Nucleus accumbens (tissue), 56 donors: ENCODE measurements around the gene KISS1R.

Source experiments
- DNase-seq, 56 donors: peaks; one replicate each; lab custom pipeline; 2025; lab: John Stamatoyannopoulos, UW

Gene KISS1R

DNA sequence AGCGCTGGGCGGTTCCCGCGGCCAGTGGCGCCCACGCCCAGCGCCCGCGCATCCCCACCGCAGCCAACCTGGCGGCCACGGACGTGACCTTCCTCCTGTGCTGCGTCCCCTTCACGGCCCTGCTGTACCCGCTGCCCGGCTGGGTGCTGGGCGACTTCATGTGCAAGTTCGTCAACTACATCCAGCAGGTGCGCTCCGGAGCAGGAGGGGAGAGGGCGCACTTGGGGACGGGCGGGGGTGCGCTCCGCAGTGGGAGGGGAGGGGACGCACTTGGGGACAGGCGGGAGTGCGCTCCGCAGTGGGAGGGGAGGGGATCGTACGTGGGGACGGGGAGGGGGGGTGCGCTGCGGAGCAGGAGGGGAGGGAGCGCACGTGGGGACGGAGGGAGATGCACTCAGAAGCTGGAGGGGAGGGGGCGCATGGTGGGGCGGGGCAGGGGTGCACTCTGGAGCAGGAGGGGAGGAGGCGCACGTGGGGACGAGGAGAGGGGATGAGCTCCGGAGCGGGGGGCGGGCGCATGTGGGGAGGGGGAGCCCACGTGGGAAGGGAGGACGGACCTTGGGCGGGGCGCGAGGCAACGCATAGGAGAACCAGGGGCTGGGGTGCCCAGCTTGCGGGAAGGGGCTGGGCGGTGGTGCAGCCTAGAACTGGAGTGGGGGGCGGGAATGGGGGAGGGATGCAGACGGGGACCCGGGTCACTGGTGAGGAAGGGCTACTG, 1.5 kb downstream of the KISS1R start:
- peak in 2 of 56 donors; percentile 4 to 26 for DNase-seq

- DNase-seq, result peak in 1 of 56 donors; percentile 28
Measured at GRCh38 chr19:919199-920050, 2.3 kb downstream of the KISS1R start.

DNA sequence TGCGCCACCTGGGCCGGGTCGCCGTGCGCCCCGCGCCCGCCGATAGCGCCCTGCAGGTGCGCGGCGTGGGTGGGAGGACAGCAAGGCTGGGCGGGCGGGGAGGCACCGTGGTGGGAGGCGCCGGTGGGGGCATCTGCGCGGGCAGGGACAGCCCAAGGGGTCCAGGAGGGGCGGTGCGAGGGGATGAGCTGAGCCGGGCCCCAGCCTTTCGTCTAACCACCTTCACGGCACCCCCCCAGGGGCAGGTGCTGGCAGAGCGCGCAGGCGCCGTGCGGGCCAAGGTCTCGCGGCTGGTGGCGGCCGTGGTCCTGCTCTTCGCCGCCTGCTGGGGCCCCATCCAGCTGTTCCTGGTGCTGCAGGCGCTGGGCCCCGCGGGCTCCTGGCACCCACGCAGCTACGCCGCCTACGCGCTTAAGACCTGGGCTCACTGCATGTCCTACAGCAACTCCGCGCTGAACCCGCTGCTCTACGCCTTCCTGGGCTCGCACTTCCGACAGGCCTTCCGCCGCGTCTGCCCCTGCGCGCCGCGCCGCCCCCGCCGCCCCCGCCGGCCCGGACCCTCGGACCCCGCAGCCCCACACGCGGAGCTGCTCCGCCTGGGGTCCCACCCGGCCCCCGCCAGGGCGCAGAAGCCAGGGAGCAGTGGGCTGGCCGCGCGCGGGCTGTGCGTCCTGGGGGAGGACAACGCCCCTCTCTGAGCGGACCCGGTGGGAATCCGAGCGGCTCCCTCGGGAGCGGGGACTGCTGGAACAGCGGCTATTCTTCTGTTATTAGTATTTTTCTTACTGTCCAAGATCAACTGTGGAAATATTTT, 3.1 kb downstream of the KISS1R start:
- peak in 18 of 56 donors; percentile 4 to 71 (median 28) for DNase-seq

- DNase-seq, result no peak
Measured at GRCh38 chr19:924553-925086, 7.5 kb downstream of the KISS1R start.

- DNase-seq, result peak in 12 of 56 donors; percentile 24 to 82 (median 74)
Measured at GRCh38 chr19:925087-925525, 8.0 kb downstream of the KISS1R start.

DNA sequence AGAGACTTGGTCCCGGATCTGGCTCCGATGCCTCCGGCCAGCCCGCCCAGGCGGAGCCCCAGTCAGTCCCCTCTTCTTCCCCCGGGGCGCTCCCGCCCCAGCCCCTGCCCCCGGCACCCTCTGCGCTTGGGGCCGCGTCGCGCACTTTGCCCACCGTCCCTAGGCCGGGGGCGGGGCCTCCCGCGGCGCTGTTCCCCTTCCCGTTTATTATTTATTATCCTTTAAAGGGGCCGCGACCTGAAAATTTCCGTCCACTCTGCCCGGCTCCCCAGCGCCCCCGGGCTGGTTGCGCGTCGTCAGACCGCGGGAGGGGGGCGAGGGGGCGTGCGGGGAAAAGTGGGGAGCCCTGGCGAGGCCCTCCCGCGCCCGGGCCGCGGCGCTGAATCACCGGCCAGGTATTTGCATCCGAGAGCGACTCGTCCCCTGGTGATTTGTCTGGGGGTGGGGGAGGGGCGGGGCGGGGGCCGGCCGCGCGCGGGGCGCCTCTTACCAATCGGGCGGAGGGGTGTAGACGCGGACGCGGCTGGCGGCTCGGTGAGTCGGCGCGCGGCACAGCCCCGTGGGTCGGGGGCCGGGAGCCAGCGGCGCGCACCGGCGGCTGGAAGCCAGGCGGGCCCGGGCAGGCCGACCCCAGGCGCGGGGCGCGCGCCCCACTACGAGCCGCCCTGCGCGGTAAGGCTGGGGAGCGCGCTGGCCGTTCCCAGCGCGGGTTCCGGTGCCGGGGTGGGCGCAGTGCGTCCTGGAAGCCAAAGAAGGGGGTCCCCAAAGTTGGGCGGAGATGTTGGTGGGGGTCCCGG, 8.6 kb downstream of the KISS1R start, which contains the start of gene ARID3A:
Gene ARID3A (plus strand): TSS at position 510 of the 797 bp plus-strand sequence. CDS start 3,494 bp downstream, outside the sequence.
- peak in 49 of 56 donors; percentile 30 to 82 (median 69) for DNase-seq

DNA sequence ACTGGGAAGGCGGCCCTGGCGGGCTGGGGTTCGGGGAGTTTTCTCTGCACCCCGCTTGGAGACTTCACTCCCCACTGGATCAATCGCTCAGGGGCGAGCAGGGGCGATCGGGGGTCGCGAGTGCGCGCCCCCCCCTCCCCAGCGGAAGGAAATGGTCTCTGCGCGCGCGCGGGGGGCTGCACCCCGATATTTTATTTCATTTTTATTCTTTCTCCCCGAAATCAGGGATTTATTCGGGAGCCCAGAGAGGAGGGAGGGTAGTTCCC, 9.1 kb downstream of the KISS1R start:
- DNase-seq, result no peak

- peak in 3 of 56 donors; percentile 7 to 45 (median 26) for DNase-seq
Measured at GRCh38 chr19:926589-927350, 9.6 kb downstream of the KISS1R start.

GRCh38 chr19:927351-927779, 10.2 kb downstream of the KISS1R start:
- no peak for DNase-seq

- no peak for DNase-seq
Measured at GRCh38 chr19:927780-928401, 10.8 kb downstream of the KISS1R start.

DNA sequence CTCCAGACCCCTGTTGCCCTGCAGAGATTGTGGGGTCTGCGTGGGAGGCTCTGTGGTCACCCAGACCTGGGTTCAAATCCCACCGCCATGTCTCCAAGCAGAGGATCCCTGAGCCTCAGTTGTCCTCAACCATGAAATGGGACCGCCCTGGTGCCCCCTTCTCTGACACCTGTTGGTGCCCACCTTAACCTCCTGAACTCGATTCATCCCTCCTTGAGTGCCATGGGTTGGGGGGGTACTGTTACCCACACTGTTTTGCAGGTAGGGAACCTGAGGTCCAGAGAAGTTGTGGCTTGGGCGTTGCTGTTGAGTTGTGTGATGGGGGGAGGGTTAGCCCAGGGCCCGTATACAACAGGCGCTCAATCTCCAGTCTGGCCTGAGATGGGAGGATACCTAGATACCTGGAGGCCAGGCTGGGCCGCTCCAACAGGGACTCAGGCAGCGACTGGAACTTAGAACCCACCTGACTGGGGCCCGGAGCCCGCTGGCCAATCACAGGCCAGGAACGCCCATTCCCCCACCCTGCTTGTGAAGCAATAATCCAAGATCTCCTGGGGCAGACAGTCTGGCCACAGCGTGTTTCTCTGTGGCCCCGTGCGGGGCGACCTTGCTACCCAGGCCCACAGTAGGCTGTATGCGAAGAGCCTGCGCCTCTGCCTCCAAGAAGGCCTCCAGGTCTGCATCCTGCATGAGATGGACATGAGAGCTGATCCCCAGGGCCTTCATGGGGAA, 11.5 kb downstream of the KISS1R start:
- DNase-seq, result no peak

DNA sequence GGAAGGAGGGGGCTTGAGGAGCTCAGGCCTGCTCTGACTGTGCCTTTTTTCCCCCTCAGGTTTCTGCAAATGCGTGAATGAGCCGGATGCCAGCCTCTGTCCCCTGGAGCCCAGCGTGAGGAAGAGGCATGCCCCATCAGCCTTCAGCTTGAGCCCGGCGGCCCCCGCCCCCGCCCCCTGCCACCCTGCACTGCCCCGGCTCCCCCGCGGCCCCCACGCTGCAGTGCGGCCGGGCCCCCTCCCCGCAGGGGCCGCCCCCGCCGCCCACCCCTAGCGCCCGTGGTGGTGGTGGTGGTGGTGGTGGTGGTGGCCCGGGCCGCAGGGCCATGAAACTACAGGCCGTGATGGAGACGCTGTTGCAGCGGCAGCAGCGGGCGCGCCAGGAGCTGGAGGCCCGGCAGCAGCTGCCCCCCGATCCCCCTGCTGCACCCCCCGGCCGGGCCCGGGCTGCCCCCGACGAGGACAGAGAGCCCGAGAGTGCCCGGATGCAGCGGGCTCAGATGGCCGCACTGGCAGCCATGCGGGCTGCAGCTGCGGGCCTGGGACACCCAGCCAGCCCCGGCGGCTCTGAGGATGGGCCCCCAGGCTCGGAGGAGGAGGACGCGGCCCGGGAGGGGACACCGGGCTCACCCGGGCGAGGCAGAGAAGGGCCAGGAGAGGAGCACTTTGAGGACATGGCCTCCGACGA, 12.2 kb downstream of the KISS1R start:
- DNase-seq, result no peak

DNA sequence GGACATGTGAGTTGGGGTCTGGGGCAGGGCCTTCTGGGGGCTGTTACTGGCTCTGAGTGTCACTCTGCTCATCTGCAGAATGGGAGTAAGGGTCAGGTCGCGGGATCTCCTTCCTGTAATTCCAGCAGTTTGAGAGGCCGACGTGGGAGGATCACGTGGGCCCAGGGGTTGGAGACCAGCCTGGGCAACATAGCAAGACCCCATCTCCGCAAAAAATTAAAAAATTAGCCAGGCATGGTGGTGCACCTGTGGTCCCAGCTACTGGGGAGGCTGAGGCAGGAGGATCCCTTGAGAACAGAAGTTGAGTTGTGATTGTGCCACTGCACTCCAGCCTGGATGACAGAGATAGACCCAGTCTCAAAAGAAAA, 12.7 kb downstream of the KISS1R start:
- no peak for DNase-seq

- DNase-seq, result no peak
Measured at GRCh38 chr19:931860-932647, 14.9 kb downstream of the KISS1R start.

DNA sequence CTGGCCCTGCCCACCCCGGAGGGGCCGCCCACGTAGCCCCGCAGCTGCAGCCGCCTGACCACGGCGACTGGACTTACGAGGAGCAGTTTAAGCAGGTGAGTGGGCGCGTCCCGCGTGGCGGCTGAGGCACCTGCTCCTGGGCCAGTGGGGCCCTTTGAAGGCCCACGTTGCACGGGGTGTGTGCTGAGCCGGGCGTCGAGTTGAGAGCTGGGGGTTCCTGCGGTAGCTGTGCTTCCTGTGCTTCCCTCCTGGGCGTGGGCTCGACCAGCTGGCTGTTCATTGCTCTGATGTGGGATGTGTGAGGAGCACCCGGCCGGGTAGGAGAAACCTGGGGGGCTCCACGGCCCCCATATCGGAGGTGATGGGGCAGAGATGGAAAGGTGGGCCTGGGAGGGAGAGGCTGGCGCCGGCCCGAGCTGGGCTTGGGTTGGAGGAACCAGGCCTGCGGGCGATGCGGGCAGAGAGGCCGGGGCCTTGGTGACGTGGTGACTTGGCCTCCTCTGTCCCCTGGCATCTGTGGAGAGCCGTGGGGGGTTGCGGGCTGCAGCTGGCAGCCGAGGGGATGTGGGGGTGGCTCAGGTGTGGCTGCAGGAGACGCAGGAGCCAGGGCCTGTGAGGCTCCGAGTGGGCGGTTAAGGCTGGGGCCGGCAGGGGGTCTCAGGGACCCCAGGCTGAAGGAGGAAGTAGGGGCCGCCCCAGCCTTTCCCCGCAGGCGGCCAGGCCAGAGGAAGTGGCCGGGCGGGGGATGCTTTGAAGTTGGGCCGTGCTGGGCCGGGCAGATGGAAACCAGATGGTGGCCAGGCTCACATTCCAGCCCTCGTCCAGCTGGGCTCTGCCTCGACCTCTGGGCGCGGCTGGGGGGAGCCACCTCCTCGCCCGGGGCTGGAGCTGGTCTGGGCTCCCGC, 15.8 kb downstream of the KISS1R start:
- peak in 1 of 56 donors; percentile 8 for DNase-seq

GRCh38 chr19:933553-933882, 16.4 kb downstream of the KISS1R start:
- DNase-seq, result no peak
